ENCODE measurements around the gene SYNRG. TPM values are rescaled to one million over a fixed set of nuclear protein-coding genes. Genes with fewer than 3 reads are reported as not detected.

Gene SYNRG
- total RNA-seq, 3 donors from 2014 or later (not counting 1 experiment from before 2014, with no cell fraction given): 82.1 to 137 (median 88.2) TPM

- Histone ChIP-seq H3K4me1 (ENCODE audit: control insufficient read depth, insufficient read depth, low read length) (peaks cover 43% of the 10 kb centered on the region), H3K9me3 (ENCODE audit: control insufficient read depth, insufficient read depth, low read length) (no peaks in the 10 kb centered on the region), H3K27ac (ENCODE audit: low read length) (peak overlapping the region; percentile 93), H3K36me3 (ENCODE audit: control insufficient read depth, insufficient read depth, low read length) (peaks cover 8% of the 10 kb centered on the region), H3K4me3 (ENCODE audit: low read length) (peak overlapping the region; percentile 9), H3K27me3 (ENCODE audit: control insufficient read depth, insufficient read depth, low read length) (no peaks in the 10 kb centered on the region)
- H3K27ac Mint-ChIP-seq: peak overlapping the region; percentile 94 to 95
- ATAC-seq (no peak), DNase-seq (peak in 1 of 2 donors; percentile 76)
- H3K4me1 Mint-ChIP-seq: peaks cover 63 to 64% of the 10 kb centered on the region in 2 donors
- 19% methylated on average over 7 of the region's 7 CpGs for WGBS (ENCODE audit: insufficient coverage)
- H3K9me3 Mint-ChIP-seq: no peaks in the 10 kb centered on the region
- peak overlapping the region; percentile 89 for H3K4me3 Mint-ChIP-seq
- no peak for TF ChIP-seq CTCF (IDR thresholded peaks at IDR 0.05)
- H3K36me3 Mint-ChIP-seq: peaks cover 5% of the 10 kb centered on the region
- H3K27me3 Mint-ChIP-seq (ENCODE audit: low read depth in 2 of 2): no peaks in the 10 kb centered on the region
- intact Hi-C loops (cut with micrococcal nuclease): loop anchor here (5.0 kb wide), 2 partner anchors 59 to 659 kb away; partner anchors contain the start of gene AATF
Observed at GRCh38 chr17:37605813-37606505, 3.3 kb downstream of the SYNRG start.

GRCh38 chr17:37605081-37605480 is 4.1 kb downstream of the SYNRG start:
- DNase-seq: no peak
- H3K36me3 Mint-ChIP-seq: peaks cover 5% of the 10 kb centered on the region
- no peak for ATAC-seq
- H3K4me3 Mint-ChIP-seq: peak overlapping the region; percentile 89
- no peaks in the 10 kb centered on the region for H3K27me3 ChIP-seq (ENCODE audit: control insufficient read depth, insufficient read depth, low read length)
- WGBS (ENCODE audit: insufficient coverage): 54% methylated on average over 1 of the region's 4 CpGs
- peaks cover 67 to 69% of the 10 kb centered on the region in 2 donors for H3K4me1 Mint-ChIP-seq
- no peak for TF ChIP-seq CTCF (IDR thresholded peaks at IDR 0.05)
- peak overlapping the region; percentile 93 for H3K27ac ChIP-seq (ENCODE audit: low read length)
- intact Hi-C loops (cut with micrococcal nuclease): loop anchor here (5.0 kb wide), 2 partner anchors 58 to 658 kb away; partner anchors contain the start of gene AATF
- H3K27me3 Mint-ChIP-seq (ENCODE audit: low read depth in 2 of 2): no peaks in the 10 kb centered on the region
- peaks cover 13% of the 10 kb centered on the region for H3K36me3 ChIP-seq (ENCODE audit: control insufficient read depth, insufficient read depth, low read length)
- H3K9me3 Mint-ChIP-seq: no peaks in the 10 kb centered on the region
- no peak overlapping the region for H3K4me3 ChIP-seq (ENCODE audit: low read length)
- H3K27ac Mint-ChIP-seq: peak overlapping the region; percentile 94 to 95
- H3K9me3 ChIP-seq (ENCODE audit: control insufficient read depth, insufficient read depth, low read length): no peaks in the 10 kb centered on the region
- H3K4me1 ChIP-seq (ENCODE audit: control insufficient read depth, insufficient read depth, low read length): peaks cover 41% of the 10 kb centered on the region

- Histone ChIP-seq H3K27me3 (ENCODE audit: control insufficient read depth, insufficient read depth, low read length) (no peaks in the 10 kb centered on the region), H3K36me3 (ENCODE audit: control insufficient read depth, insufficient read depth, low read length) (peaks cover 18% of the 10 kb centered on the region), H3K9me3 (ENCODE audit: control insufficient read depth, insufficient read depth, low read length) (no peaks in the 10 kb centered on the region), H3K4me1 (ENCODE audit: control insufficient read depth, insufficient read depth, low read length) (peaks cover 36% of the 10 kb centered on the region), H3K27ac (ENCODE audit: low read length) (peak overlapping the region; percentile 93), H3K4me3 (ENCODE audit: low read length) (no peak overlapping the region)
- H3K27me3 Mint-ChIP-seq (ENCODE audit: low read depth in 2 of 2): no peaks in the 10 kb centered on the region
- peaks cover 63 to 64% of the 10 kb centered on the region in 2 donors for H3K4me1 Mint-ChIP-seq
- peak overlapping the region; percentile 74 for H3K4me3 Mint-ChIP-seq
- DNase-seq: no peak
- peaks cover 5% of the 10 kb centered on the region for H3K36me3 Mint-ChIP-seq
- ATAC-seq: no peak
- no peaks in the 10 kb centered on the region for H3K9me3 Mint-ChIP-seq
- intact Hi-C loops (cut with micrococcal nuclease): no loop called here
- no peak for TF ChIP-seq CTCF (IDR thresholded peaks at IDR 0.05)
- H3K27ac Mint-ChIP-seq: peak overlapping the region; percentile 94 to 95
- WGBS (ENCODE audit: insufficient coverage): 56% methylated on average over 2 of the region's 6 CpGs
Observed at GRCh38 chr17:37604556-37604955, 4.7 kb downstream of the SYNRG start.
